NCI-H1417 (cell line): Measurements from ENCODE around the gene TVP23C.
A peak's percentile ranks its signal among the peaks of the same experiment; 100 is the strongest.
"Not testable (repeated sequence)": the region's sequence is repeated elsewhere in the genome, so short reads cannot be mapped to it uniquely, and the experiment has no call there.

Experiments used
- DNase-seq, 3 experiments: peaks; one replicate each; lab custom pipeline; 2025; lab: John Stamatoyannopoulos, UW

The TVP23C gene

DNA sequence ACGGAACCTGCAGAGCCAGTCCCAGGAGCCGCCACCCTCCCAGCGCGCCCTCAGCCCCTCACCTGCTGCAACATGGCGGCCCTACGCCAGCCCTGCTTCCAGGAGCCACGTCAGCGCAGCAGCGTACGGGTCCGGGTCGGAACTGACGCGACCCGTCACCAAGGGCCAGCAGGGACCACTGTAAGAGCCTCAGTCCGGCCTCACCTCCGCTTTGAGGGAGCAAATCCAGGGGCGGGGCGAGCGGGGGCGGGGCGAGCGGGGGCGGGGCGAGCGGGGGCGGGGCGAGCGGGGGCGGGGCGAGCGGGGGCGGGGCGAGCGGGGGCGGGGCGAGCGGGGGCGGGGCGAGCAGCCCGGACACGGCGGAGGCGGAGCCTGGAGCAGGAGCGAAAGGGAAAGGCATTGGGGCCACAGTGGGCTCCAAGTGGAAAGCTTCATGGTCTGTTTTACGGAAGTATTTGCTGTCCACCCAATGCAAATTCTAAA, at the start of gene TVP23C:
Gene TVP23C, minus strand, starts transcription at position 109 of the 483 bp plus-strand sequence. Its CDS starts 35 bp downstream, at position 74.
- DNase-seq = peak; percentile 8 to 78 (median 55)

DNA sequence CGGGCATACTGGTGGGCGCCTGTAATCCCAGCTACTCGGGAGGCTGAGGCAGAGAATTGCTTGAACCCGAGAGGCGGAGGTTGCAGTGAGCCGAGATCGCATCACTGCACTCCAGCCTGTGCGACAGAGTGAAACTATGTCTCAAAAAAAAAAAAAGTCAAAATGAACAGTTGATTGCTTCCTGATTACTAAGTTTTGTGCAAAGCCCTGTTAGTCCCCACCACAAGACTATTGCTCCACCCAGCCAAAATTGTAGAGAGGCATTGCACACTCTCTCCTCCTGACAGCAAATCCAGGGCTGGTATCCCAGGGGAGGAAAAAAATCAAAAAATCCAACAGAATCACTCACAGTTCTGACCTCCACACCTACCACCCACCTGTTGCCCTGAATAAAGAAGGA, 29.7 kb upstream of the TVP23C start:
- not testable (repeated sequence) for DNase-seq

DNA sequence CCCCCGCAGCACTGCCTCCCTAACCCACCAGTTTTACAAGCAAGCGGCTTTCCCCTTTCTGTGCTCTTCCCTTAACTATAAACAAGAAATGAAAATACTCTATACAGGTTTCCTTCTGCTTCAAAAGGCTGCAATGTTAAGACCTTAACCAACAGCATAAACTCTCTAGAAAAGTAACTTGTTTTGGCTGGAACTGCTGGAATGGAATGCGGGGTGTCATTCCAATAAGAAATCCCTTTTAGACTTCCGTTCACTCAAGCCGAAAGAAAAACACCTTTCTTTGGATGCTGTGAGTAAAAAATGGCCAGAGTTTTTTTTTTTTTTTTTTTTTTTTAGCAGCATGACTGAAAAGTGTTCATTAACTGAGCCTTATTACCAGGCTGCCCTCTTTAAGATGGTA, 28.7 kb upstream of the TVP23C start:
- not testable (repeated sequence) for DNase-seq

DNA sequence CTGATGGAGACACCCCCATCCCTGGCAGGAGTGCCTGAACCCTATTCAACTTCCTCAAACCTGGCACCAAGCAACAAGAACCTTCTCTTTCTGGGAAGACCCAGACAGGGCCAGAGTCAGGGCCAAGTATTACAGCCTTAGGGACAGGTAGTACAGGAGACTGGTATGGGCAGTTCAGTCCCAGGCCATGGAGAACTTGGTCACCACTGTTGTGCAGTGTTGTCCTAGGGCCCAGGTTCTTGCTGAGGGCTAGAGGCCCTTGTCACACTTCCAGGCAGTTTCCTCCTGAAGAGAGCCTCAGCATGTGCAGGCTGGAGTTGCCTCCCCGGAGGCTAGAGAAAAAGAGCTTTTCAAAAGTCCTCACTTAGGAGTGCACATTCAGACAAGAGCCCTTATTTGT, 27.6 kb upstream of the TVP23C start:
- DNase-seq = not testable (repeated sequence)

DNA sequence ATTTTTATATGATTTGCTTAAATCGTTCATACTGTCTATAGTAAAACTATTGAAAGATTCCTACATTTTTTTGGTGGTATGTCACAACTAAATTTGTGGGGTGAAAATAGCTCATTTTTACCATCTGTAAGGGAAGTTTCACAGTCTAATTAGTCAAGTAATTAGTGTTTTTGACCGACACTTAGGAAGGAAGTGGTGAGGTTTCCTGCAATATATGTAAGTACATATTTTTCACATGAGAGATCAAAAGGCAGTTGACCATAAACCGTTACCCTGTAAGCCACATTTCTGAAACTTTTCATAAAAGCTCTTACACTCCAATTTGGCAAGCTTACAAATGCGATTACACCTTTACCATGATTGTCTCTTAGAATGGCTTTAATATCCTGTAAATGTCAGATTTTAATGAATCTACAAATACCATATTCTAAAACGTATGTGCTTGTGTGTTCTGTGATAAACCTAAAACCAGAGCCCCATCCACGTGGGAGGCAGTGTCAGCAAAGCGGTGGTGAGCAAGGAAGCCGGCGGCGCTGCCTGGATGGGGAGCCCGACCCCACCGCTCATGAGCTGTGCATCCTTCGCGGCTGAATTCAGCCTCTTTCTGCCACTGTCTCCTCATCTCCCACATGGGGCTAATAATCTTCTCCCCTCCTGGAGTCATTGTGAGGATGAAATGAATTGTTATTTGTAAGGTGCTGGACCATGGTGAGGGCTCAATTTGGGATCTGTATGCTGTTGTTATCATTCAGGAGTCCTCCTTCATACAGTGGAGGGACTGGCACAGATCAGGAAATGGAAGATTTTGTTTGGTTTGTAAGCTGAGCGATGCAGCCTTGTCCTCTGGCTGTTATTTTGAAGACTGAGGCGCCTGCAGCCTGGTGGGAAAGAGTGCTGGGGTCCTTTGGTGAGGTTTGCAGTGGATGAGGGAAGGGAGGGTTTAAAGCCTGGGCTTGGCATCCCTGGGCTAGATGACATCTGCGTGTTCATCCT, 26.6 kb upstream of the TVP23C start:
- DNase-seq = not testable (repeated sequence)

DNA sequence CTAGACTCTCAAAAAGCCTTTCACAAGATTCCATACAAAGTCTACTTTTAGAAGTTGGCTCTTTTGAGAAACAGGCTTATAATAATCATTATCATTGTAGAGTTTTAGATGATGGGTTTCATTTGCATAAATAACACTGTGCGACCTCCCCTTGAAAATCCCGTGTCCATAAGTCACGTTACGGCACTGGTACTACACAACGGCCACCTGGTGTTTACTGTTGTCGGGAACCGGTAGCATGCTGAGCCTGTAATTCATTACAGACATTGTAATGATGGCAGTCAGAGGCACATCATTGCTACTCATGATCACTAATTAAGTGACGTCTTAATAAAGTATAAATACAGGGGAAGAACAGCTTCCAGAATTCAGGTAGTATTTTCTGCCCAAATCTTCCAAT, 24.7 kb upstream of the TVP23C start:
- DNase-seq = peak; percentile 0 to 75 (median 51)

DNA sequence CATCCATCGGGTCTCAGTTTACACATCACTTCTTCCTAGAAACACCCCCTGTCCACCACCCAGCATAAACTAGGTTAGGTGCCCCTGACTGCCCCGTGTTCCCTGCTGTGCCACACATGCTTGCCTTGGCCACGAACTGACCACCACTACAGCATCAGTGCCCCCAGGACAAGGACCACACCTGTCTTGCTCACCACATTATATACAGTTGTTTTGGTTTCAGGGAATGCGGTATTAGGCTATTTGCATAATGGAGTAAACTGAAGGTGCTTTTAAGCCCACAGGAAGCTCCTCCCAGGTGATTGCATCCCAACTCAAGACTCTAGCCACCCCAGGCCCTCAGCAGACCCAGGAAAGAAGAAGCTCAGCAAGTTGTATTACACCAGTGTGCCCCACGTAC, 20.0 kb upstream of the TVP23C start:
- DNase-seq = not testable (repeated sequence)

DNA sequence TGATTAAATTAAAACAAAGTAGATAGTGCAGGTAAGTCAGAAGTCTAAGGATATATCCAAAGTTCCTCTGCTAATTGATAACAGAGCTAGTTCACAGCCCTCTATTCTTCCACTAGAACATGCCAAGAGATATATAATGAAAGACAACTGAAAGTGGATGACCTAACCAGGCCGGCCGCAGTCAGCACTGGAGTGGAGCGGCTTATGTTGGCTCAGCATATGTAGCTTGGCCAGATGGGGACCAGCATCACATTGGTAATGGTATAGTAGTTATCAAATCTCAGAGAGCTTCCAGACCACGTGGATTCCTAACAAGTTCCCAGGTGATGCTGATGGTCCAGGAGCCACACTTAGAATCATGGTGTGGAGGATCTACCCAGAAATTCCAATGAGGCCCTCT, 18.2 kb upstream of the TVP23C start:
- DNase-seq = not testable (repeated sequence)

DNA sequence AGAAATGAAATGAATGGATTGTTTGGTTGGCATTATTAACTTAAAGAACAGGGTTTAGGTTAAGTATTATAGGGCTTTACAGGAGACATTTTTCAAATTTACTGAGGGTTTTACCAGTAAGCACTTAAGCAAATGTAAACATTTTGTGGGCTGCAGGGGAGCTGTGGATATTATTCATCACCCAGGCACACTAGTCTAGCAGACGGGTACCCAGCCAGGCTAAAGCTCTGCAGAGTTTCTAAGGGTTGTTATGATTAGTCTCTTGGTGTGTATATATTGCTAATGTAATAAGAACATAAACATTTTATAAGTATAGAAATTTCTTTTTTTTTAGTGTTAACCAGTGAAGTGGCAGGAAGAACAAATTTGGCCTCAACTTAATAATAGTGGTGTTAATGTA, 13.6 kb upstream of the TVP23C start:
- not testable (repeated sequence) for DNase-seq

DNA sequence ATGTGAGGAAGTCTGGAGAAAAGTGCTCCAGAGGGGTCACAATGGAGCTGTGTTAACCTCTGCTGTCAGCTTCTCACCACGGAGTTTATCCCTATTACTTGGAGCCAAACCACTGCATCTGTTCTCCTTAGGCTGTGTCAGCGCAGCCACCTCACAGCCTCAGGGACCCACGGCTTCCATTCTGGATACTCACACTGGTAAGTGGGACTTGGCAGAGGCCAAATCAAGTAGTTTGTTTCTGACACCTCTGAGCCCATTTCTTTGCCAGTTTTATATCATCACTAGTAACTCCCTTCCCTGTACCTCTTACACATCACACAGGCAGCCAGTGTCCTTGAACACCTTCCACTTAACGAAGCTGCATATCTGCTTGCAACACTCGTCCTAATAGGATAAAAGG, 11.4 kb upstream of the TVP23C start:
- DNase-seq = not testable (repeated sequence)

DNA sequence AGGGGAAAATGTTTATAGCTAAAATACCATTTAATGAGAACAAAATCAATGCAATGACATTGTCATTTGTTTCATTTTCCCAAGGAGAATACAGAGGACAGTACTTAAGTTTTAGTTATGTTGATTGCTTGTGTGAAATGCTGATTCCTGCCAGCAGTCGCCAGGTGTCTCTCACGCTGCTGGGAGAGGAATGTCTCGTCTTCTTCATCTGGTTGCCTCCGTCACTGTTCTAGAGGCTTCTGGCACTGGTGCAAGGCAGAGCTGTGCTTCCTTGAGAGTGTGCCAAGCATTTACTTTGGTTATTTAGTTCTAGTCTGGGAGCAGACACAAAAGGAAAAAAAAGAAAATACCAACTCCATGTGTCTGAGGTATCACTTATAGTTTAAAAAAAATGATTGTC, 10.6 kb upstream of the TVP23C start:
- DNase-seq = not testable (repeated sequence)

DNA sequence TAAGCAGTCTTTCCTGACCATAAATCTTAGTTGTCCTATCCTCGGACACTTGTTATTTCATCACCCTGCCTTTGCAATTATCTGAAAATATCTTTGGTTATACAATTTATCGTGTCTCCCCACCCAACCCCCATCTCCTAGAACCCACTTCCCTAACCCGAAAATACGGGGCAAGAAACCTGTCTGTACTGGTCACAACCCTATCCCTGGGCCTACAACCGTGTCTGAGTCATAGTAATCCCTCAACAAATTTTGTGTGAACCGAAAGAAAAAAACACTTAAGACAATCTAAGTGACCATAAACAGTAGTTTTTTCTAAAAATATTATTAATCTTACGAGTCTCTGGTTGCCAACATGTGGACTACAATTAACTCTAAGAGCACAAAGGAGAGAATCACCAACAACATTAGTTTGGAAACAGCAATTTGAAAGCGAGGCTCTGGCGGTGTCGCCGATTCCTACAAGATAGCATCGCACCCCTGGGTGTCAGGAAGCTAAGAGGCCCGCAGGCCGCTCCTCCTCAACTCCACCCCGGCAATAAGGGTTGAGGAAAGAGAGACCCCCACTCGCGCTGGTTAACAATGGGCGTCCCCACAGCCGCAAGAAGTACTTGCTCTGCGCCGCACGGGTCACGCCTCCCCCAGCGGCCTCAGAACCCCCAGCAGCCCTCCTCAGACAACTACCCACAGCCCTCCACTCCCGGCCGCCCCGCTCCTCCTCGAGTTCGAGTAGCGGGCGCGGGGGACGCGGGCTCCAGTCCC, 489 bp downstream of the TVP23C start:
- DNase-seq = not testable (repeated sequence)

DNA sequence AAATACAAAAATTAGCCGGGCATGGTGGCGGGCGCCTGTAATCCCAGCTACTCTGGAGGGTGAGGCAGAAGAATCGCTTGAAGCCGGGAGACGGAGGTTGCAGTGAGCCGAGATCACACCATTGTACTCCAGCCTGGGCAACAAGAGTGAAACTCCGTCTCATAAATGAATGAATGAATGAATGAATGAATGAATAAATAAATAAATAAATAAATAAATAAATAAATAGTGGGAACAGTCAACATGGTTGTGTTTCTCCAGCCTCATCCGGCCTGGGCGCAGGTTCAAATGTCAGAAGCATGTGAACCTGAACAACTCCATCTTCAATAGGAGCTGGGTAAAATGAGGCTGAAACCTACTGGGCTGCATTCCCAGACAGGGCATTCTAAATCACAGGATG, 1.8 kb downstream of the TVP23C start:
- not testable (repeated sequence) for DNase-seq

DNA sequence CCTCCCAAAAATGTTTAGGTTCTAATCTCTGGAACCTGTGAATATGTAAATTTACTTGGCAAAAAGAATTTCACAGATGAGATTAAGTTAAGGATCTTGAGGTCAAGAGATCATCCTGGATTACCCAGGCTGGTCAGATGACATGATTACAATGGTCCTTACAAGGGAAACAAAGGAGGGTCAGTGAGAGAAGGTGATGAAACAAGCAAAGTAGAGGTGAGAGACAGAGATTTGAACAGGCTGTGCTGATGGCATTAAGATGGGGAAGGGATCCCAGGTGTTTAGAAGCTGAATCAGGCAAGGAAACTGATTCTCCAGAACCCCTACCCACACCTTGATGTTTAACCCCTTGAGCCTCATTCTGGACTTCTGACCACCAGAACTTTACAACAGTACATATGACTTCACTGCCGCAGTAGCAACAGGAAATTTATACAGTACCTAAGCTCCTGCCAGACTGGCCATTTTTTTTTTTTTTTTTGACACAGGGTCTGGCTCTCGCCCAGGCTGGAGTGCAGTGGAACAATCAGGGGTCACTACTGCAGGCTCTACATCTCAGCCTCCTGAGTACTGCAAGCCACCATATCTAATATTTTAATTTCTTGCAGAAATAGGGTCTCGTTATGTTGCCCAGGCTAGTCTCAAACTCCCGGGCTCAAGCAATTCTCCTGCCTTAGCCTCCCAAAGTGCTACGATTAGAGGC, 4.7 kb downstream of the TVP23C start:
- DNase-seq = not testable (repeated sequence)

DNA sequence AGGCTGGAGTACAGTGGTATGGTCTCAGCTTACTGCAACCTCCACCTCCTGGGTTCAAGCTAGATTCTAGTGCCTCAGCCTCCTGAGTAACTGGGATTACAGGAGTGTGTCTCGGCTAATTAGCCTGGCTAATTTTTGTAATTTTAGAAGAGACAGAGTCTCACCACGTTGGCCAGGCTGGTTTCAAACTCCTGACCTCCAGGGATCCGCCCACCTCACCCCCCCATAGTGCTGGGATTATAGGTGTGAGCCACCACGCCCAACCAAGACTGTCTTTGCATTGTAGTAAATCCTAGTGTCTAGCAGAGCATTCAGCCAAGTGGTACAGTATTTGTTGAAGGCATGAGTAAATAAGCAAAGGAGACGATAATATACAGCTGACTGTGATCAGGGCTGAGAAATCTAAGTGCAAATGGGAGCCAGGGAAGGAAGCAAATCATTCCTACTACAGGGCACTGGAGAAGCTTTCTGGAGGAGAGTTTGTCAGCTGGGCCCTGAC, 5.9 kb downstream of the TVP23C start:
- not testable (repeated sequence) for DNase-seq

DNA sequence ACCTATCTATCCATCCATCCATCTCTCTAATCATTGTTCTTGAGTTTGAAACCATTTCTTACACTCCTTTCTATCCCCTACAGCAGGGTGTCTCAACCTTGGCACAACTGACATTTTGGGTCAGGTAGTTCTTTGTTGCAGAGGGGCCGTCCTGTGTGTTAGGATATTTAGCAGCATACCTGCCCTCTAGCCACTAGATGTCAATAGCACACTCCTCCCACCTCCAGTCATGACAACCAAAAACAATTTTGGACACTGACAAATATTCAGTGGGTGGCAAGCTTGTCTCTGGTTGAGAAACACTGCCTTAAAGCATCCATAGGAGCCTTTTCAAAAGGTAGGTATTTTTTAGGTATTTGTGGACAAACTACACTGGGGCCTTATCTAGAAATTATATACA, 10.4 kb downstream of the TVP23C start:
- DNase-seq = not testable (repeated sequence)

DNA sequence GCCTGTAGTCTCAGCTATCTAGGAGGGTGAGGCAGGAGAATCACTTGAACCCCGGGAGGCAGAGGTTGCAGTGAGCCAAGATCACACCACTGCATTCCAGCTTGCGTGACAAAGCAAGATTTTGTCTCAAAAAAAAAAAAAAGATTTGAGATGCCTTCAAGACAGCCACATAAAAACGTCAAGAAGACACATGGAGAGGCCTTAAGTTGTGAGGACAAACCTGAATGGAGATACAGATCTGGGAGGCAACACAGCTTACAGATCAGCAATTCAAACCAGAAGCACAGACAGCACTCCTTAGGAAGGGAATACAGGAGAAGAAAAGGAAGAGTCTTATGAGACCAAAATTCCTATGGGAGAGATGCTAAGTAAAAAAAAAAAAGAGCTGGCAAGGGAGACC, 13.7 kb downstream of the TVP23C start:
- DNase-seq = not testable (repeated sequence)

DNA sequence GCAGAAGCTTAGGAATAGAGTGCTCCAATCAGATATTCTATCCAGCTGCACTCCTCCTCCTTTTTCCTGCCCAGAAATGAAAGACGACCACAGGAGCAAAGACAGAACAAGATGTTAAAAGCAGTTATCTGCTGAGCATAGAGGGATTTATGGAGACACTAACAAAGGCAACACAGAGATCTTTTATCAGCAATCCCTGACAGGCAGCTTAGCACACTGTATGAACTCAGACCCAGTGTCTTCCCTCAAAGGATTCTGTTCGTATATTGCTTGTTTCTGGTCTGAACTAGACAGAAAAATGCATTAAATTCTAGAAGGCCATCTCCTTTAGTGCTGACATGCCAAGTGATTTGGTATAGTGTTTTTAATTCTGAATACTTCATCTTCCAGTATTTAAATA, 16.7 kb downstream of the TVP23C start:
- DNase-seq = not testable (repeated sequence)

DNA sequence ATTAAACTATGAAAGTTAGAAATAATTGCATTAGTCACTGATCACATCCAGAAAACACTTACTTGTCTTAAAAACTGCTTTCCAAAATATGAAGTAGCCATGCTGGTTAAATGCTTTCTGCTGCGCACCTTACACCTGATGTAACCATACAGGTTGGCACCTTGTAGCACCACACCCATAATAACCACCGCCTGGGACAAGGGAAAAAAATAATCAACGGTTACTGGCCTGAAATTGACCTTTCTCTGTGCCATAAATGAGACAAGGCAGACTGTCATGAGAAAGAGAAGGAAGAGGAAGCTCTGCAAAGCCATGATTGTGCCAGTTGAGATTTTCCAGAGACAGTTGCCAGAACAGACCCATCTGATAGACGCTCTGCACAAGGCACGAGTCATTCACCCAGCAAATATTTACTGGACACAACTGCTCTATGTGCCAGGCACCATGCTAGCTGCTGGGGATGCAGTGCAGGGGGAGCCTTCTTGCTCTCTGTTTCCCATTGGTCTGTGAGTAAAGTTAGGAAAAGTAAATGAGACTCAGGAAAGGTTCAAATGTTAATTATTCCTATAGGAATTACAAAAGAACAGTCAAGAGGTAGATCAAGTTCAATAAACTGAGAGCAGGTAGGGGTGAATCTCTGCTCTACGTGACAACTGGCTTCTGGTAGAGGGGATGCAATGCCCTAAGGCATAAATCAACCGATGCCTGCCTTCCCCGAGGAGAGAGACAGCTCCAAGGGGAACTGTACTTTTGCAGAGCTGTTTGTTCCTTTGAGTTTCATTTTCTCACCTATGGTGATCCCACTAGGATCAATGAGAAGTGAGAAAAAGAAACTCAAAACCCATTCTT, 22.7 kb downstream of the TVP23C start:
- not testable (repeated sequence) for DNase-seq

DNA sequence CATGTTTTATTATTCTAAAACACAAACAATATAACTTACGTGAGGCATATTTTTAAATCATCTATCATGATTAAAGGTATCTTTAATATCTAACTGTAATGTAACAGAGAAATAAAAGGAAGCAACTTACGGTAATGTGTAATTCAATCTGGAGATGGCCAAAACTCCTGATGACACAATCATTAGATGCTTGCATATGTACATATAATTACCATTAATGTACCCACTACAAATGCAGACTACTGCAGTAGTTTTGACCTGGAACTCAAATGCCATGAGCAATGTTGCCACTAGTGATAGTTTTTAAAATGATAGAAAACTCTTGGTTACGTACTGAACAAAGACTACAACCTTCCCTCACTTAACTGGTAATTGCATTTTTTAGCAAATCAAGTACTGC, 30.2 kb downstream of the TVP23C start:
- not testable (repeated sequence) for DNase-seq
